Activated T-cell treated with anti-CD3 and anti-CD28 coated beads for 48 hours (primary cell): ENCODE data around the gene CDYL2.

Experiments
- DNase-seq: peaks from one replicate; pipeline ENCODE4 v3.0.0-alpha.2; 2020; ENCODE audit warnings: low read depth

Gene CDYL2

DNA sequence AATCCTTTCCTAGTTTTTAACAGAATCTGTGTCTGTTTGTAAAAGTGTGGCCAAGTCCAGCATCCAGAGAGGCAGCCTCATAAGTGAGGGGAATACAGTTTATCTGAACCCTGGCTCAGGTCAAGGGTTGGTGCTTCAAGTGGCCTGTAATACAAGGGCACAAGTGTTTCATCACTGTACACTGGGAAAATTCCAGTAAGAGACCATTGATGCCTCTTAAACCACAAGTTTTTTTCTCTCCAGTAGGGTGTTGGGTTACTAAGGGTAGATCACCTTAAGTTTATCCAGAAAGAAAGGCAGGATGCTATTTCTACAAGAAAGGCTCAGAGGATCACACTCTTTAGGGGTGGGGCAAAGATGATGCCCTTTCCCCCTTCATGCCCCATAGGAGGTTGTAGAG lies 96.7 kb downstream of the CDYL2 start:
- DNase-seq: no peak

DNA sequence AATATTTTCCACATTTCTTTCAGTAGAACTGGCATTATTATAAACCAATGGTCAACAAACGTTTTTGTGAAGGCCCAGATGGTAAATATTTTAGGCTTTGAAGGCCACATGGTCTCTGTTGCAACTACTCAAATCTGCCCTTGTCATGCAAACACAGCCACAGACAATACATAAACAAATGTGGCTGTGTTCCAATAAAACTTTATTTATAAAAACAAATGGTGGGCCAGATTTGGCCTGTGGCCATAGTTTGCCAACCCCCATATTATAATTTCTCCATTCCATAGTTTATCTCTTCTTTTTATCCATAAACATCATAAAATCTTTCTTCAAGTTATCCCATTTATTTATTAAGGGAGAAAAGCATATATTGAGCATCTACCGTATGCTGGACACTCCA lies 98.8 kb downstream of the CDYL2 start:
- DNase-seq: no peak

DNA sequence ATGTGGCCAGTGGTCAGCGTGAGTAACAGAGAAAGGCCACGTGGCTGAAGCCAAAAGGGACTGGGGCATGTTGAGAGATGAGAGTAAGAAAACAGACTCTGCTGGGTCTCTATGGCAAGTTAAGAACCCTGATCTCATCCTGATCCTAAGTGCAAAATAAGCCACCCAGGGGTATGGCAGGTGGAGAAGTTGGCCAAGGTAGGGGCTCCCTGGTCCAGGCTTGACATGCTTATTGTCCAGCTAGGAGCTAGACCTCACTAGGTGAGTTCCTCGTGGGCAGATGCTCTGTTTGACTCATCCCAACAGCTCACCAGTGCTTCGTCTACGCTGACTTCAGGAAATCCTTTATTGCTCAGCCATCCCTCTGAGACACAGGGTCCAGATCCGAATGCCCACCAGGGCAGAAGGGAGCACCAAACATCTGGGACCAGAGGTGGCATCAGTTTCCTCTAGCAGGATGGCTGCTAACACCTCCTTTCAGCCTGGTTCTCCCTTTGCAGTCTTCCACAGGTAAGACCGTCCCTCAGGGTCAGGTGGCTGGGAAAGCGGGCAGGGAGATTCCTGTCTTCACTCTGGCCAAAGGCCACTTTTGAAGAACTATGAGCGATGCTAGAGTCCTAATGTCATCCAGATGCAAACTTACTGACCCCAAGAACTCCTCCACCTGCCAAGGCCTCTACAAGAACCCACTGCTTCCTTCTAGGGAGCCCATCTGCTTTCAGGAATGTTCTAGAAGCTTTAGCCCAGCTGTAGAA lies 99.5 kb downstream of the CDYL2 start:
- DNase-seq: no peak

- no peak for DNase-seq
Measured at GRCh38 chr16:80703131-80704071, 101.0 kb downstream of the CDYL2 start.

DNA sequence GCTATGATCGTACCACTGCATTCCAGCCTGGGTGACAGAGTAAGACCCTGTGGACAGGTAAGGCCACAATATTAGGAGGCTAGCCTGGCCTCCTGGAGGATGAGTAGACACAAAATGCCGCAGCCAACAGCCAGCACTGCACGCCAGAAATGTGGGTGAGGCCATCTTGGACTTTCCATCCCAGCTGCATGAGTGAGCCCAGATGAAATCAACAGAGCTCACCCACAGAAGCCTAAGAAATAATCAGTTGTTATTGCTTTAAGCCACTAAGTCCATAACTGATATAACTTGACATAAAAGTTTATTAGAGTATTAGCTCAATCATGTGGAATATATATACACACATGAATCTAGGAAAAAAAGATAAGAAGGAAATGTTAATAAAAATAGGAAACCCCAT lies 101.7 kb downstream of the CDYL2 start:
- no peak for DNase-seq

DNA sequence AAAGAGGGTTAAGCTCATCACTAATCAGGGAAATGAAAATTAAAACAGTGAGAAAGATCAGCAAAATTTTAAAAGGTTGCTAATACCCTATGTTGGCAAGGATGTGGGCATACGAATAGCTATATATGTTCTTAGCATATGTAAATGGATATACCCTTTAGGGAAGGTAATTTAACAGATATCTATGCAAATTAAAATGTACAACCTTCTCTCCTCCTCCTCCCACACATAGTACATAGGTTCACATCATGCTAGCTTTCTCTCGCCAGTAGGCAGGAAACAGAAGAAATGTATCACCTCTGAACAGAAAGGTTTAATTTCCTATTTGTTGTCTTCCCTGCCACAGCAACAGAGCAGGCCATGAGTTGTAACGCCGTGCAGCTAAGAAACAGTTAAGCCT lies 103.8 kb downstream of the CDYL2 start:
- no peak for DNase-seq

DNA sequence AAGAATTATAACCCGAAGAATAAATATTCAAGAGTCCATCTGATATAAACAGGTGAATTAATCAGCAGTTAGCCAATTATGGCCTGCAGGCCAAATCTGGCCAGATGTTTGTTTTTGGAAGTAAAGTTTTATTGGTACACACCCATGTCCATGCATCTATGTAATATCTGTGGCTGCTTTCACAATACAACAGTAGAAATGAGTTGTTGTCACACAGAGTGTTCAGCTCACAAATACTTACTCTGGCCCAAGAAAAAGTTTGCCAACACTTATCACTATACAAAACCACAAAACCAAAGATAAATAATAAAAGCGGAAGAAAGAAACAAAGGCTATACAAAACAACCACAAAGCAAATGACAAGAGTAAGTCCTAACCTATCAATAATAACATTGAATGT lies 109.4 kb downstream of the CDYL2 start:
- no peak for DNase-seq

- DNase-seq: no peak
Measured at GRCh38 chr16:80693553-80693952, 110.8 kb downstream of the CDYL2 start.

GRCh38 chr16:80692270-80692669 lies 112.1 kb downstream of the CDYL2 start:
- no peak for DNase-seq

DNA sequence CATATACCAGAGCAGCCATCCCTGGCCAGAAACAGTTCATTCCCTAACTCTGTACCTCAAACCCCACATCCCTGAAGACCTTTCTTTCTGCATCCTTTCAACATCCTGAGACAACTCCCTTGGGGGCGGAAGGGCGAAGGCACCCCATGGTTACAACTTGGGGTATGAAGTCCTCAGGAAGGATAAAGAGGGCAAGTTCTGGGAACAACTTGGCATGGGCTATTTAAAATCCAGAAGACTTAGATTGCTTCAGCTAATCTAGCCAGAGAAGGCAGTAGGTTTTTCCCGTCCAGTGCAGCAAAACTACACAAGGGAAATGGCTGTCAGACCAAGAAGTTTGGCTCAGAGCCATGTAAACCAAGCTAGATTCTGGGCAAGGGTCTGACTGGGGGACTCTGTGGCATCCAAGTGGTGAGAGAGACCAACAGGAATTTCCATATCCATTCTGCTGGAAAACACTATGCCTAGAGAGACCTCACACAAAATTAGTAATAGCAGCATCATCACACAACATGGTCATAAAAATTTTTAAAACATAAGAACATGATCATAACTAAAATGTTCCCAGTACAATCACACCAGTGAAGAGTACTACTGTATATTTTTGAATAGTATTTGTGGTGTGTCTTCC lies 113.2 kb downstream of the CDYL2 start:
- no peak for DNase-seq

GRCh38 chr16:80689487-80689886 lies 114.9 kb downstream of the CDYL2 start:
- DNase-seq: no peak

DNA sequence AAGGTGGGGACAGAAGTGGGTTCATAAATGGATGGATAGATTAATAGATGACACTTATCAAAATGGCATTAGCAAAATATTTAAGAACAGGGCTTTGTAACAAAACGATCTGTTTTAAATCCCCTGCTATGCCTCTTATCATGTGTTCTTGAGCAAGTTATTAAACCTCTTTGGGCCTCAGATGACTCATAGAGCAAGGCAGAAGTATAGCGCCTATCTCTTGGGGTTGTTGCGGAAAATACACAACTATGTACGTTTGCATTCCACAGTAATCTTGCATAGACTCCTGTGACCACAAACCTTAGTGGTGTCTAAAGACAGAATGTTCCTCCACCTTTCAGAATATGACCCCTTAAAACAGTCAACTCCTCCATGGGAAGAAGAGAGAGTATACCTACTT lies 116.8 kb downstream of the CDYL2 start:
- DNase-seq: no peak

DNA sequence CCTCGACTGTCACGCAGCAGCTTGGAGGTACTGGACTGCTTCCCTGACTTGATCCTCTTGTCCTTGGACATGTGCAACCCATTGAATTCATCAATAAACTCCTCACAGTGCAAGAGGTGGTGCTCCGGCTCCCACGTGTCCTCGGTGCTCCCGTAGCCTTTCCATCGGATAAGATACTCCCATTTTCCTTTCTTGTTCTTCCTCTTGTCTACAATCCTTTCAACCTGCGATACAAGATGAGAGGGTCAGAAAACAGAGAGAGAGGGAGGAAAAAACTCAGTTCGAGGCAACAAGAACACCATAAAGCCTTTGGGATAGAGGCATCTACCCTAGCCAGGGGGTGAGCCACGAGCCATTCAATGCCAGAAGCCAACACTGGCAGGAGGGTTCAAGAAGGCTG lies 119.5 kb downstream of the CDYL2 start:
- DNase-seq: no peak

- no peak for DNase-seq
Measured at GRCh38 chr16:80684136-80684765, 120.1 kb downstream of the CDYL2 start.

DNA sequence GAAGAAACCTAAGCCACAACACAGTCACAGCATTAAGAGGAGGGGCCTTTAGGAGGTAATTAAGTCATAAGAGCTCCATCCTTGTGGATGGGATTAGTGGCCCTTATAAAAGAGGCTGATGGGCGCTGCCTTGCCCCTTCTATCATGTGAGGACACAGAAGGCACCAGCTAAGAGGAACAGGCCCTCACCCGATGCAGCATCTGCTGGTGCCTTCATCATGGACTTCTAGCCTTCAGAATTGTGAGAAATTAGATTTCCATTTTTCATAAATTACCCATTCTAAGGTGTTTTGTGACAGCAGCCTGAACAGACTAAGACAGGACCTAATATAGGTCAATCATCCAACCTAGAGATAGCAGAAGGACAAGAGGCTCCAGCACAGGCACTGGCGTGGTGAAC lies 120.8 kb downstream of the CDYL2 start:
- DNase-seq: no peak

DNA sequence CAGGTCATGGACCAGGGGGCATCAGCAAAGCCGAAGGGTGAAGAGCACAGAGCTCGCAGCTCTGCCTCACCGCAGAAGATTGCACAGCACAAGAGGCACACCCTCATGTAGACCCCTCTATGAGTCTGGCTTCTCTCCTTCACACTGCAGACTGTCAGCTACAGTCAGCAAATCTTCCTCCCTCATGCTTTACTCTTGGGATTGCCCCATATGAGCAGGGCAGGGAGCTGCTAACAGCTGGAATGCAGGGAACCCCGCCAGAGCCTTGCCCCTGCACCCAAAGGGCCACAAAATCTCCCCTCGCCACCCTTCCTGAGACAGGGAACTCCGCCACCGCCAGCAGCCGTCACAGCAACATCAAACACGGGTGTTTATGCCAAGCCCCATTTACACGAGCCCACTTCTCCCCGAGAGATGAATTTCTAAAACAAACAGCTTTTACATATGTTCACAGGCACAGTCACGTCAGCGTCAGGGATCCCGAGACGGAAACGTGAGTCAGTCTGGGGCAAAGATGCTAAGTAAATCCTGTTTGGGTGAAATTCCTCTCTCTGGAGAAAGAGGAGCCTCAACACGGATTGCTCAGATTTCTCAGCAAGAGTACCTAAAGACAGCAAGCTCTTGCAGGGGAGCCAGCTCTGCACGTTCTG lies 121.9 kb downstream of the CDYL2 start:
- DNase-seq: no peak

DNA sequence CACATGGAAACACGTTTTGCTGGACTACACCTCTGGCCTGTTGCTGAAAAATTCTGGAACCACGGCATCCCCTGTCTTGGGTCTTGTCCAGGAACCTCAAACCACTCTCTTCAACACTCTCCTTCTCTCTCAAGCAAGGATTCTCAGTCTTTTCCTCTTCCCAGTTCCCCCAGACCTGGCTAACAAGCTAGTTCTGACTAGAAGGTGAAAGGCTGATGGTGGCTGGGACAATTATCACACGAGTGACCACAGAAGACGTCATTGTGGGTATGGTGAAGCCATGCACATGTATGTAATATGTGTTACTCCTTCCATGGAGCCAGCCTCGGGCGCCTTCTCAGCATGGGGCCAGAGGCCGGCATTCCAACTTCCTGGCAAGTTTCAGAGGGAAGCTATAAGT lies 123.0 kb downstream of the CDYL2 start:
- no peak for DNase-seq

DNA sequence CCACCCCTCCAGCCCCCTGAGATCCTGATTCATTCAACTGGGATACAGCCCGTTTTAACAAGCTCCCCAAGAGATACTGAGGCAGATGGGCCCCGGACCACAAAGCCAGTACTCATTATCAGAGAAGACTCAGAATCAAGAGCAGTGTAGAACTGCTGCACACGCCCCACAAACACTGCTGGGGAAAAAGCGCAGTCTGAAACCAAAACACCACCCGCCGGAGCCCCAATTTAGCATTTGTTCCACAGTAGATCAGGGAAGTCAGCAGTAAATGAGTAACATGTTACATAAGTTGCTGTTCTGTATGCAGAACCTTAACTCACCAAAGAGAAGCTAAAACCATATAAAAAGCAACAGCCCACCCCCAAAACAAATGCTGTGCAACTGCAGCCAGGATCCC lies 123.6 kb downstream of the CDYL2 start:
- no peak for DNase-seq

GRCh38 chr16:80680046-80680445 lies 124.4 kb downstream of the CDYL2 start:
- no peak for DNase-seq

DNA sequence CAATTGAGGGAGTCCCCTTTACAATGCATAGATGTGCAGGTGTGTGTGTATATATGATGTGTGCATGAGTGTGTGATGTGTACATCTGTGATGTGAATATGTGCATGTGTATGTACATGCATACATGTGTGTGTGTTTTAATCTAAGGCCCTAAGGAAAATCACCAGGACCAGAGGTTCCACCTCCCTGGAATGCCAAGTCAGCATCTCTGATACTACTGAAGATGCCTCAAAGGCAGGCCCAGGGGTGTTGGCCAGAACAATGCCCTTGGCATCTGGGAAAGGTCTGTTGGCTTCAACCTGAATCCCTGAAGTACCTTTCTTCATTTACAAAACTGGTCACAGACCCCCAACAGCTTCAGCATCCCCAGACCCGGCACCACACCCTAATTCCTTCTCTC lies 129.5 kb downstream of the CDYL2 start:
- no peak for DNase-seq

GRCh38 chr16:80672379-80672778 lies 132.0 kb downstream of the CDYL2 start:
- no peak for DNase-seq

DNA sequence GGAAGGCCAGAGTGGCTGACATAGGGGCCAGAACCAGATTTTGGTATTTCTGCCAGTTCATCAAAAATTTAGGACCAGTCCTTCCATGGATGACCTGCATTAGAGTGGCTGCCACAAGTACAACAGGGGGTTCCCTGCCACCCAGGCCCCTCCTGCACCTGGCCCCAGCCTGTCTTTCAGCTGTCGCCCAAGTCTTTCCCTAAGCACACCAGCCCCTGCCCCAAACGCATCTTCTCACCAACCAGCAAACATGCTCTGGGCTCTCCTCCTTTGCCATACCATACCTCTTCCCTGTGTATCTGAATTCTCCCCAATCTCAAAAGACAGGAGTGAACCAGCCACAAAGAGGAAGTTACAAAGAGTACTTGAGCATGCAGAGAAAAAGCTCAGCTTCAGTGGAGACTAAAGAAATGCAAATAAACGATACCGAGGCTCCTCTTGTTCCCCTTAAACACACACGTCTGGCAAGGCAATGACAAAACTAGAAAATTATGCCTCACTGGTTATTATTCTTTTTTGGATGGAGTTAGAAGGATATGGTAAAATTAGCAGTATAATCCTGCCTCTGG lies 133.0 kb downstream of the CDYL2 start:
- DNase-seq: no peak
